UCSD-AML1 (cell line): ENCODE results near the gene MICB.
"Not testable (repeated sequence)": the region's sequence is repeated elsewhere in the genome, so short reads cannot be mapped to it uniquely, and the experiment has no call there.

Experiments
- DNase-seq: peaks from one replicate; lab custom pipeline; 2025; ENCODE audit not compliant: unreplicated experiment; lab: John Stamatoyannopoulos, UW

Gene MICB

GRCh38 chr6:31497531-31498476 is at the start of gene MICB:
Gene MICB, plus strand, starts transcription at chr6:31498145. Its CDS starts 49 bp downstream, at chr6:31498194.
- no peak for DNase-seq

- no peak for DNase-seq
Measured at GRCh38 chr6:31450751-31451150, 47.2 kb upstream of the MICB start.

- no peak for DNase-seq
Measured at GRCh38 chr6:31452859-31453258, 45.1 kb upstream of the MICB start.

GRCh38 chr6:31453259-31453658 is 44.7 kb upstream of the MICB start:
- DNase-seq = no peak

- not testable (repeated sequence) for DNase-seq
Measured at GRCh38 chr6:31459864-31460263, 38.1 kb upstream of the MICB start.

- no peak for DNase-seq
Measured at GRCh38 chr6:31460361-31461025, 37.5 kb upstream of the MICB start.

- no peak for DNase-seq
Measured at GRCh38 chr6:31462026-31462963, 35.6 kb upstream of the MICB start.

- peak; percentile 61 for DNase-seq
Measured at GRCh38 chr6:31462964-31463870, 34.7 kb upstream of the MICB start.

GRCh38 chr6:31464252-31465184 is 33.4 kb upstream of the MICB start:
- DNase-seq = no peak

- DNase-seq = no peak
Measured at GRCh38 chr6:31465185-31465536, 32.8 kb upstream of the MICB start.

- DNase-seq = no peak
Measured at GRCh38 chr6:31465718-31466117, 32.2 kb upstream of the MICB start.

GRCh38 chr6:31466466-31466865 is 31.5 kb upstream of the MICB start:
- no peak for DNase-seq

- DNase-seq = no peak
Measured at GRCh38 chr6:31467151-31467550, 30.8 kb upstream of the MICB start.

GRCh38 chr6:31468311-31468710 is 29.6 kb upstream of the MICB start:
- no peak for DNase-seq

- no peak for DNase-seq
Measured at GRCh38 chr6:31470801-31471200, 27.1 kb upstream of the MICB start.

- DNase-seq = no peak
Measured at GRCh38 chr6:31471711-31472110, 26.2 kb upstream of the MICB start.

GRCh38 chr6:31472259-31472658 is 25.7 kb upstream of the MICB start:
- DNase-seq = no peak

- no peak for DNase-seq
Measured at GRCh38 chr6:31473244-31473643, 24.7 kb upstream of the MICB start.
